GM23248 (cell line): Measurements from ENCODE around the gene EXOC3L1.

ENCODE experiments used
- EZH2 ChIP-seq: fragments of 200-600 bp; sonication (generic); IDR thresholded peaks from 2 replicates; pipeline ENCODE4 v1.6.1; 2018; ENCODE audit warnings: antibody characterized with exemption, mild to moderate bottlenecking; ENCODE audit not compliant: insufficient read depth, poor library complexity, severe bottlenecking
- EZH2phosphoT487 ChIP-seq: fragments of 200-600 bp; sonication (generic); IDR thresholded peaks from 2 replicates; pipeline ENCODE4 v1.6.1; 2018; ENCODE audit warnings: antibody characterized with exemption, moderate library complexity, mild to moderate bottlenecking, low read depth; ENCODE audit not compliant: insufficient read depth

GRCh38 chr16:67199808-67200198, 9.9 kb upstream of the EXOC3L1 start:
- TF ChIP-seq EZH2phosphoT487 (no peak), EZH2 (no peak)
